H1 (cell line): ENCODE measurements around the gene PNISR. TPM values are rescaled to one million over a fixed set of nuclear protein-coding genes. Genes with fewer than 3 reads are reported as not detected.

ENCODE experiments used
- CTCF ChIA-PET: fragments of 300-600 bp; sonication (Branson Sonifier 250); formaldehyde crosslinking; loops from one replicate; lab custom pipeline; 2021; ENCODE audit not compliant: partially characterized antibody; lab: Charles Lee
- POLR2A ChIA-PET: fragments of 300-600 bp; sonication (Branson Sonifier 250); formaldehyde crosslinking; loops from one replicate; lab custom pipeline; 2021; ENCODE audit warnings: inconsistent platforms; ENCODE audit not compliant: partially characterized antibody; lab: Charles Lee
- DNase-seq, 2 experiments: peaks; one replicate each; pipeline versions ENCODE4 v3.0.0 to v3.0.0-alpha.2; 2010 to 2022; ENCODE audit warnings: low spot score in 2 of 2, low read depth in 1 of 2, mixed read lengths in 1 of 2
- FAIRE-seq: peaks from 2 replicates; lab custom pipeline; 2011; peaks lifted over from hg19 to GRCh38; lab: Jason Lieb, UNC
- H2AFZ ChIP-seq: 2 replicates; pipeline ENCODE4 v1.8.1; 2012; ENCODE audit warnings: low read length, inconsistent platforms
- H2AK5ac ChIP-seq: 2 replicates; pipeline ENCODE4 v1.6.1; 2013; ENCODE audit warnings: low read depth, low read length
- H2BK120ac ChIP-seq: replicated peaks from 2 replicates; pipeline ENCODE3; 2013; ENCODE audit warnings: low read depth, low read length, inconsistent platforms
- H2BK12ac ChIP-seq: 2 replicates; pipeline ENCODE4 v1.6.1; 2013; ENCODE audit warnings: low read depth, low read length
- H2BK15ac ChIP-seq: 2 replicates; pipeline ENCODE4 v1.6.1; 2013; ENCODE audit warnings: low read length
- H2BK20ac ChIP-seq: 2 replicates; pipeline ENCODE4 v1.6.1; 2013; ENCODE audit warnings: low read length
- H2BK5ac ChIP-seq: 2 replicates; pipeline ENCODE4 v1.6.1; 2013; ENCODE audit warnings: low read depth, low read length
- H3K14ac ChIP-seq: 2 replicates; pipeline ENCODE4 v1.6.1; 2013; ENCODE audit warnings: inconsistent platforms; ENCODE audit not compliant: insufficient read length
- H3K18ac ChIP-seq: 2 replicates; pipeline ENCODE4 v1.6.1; 2013; ENCODE audit warnings: low read length; ENCODE audit errors: extremely low read depth
- H3K23ac ChIP-seq: 2 replicates; pipeline ENCODE4 v1.6.1; 2013; ENCODE audit warnings: inconsistent platforms; ENCODE audit not compliant: insufficient read length
- H3K23me2 ChIP-seq: 2 replicates; pipeline ENCODE4 v1.6.1; 2013; ENCODE audit warnings: low read depth, low read length
- H3K27ac ChIP-seq: 2 replicates; pipeline ENCODE4 v1.6.1; 2011; ENCODE audit warnings: low read depth, low read length, inconsistent platforms
- H3K27me3 ChIP-seq, 4 experiments: replicated peaks in 1 of 4; 1 replicate in 1 of 4; 2 replicates in 3 of 4; pipeline versions ENCODE4 v1.6.1 to v1.8.1; 2011 to 2013; ENCODE audit warnings: low read length in 3 of 4, mild to moderate bottlenecking in 3 of 4, inconsistent platforms in 2 of 4, mixed read lengths in 2 of 4, moderate library complexity in 1 of 4; ENCODE audit not compliant: control insufficient read depth in 3 of 4, insufficient read depth in 3 of 4; ENCODE audit errors: extremely low read depth in 1 of 4
- H3K36me3 ChIP-seq, 4 experiments: 2 replicates each; pipeline versions ENCODE4 v1.6.1 to v1.8.1; 2011 to 2013; ENCODE audit warnings: mild to moderate bottlenecking in 4 of 4, low read length in 3 of 4, moderate library complexity in 2 of 4, control low read depth in 1 of 4, inconsistent platforms in 1 of 4; ENCODE audit not compliant: insufficient read depth in 4 of 4, control insufficient read depth in 2 of 4
- H3K4ac ChIP-seq: replicated peaks from 2 replicates; pipeline ENCODE3; 2013; ENCODE audit warnings: low read length, low read depth, mixed read lengths, inconsistent platforms; ENCODE audit not compliant: insufficient read length
- H3K4me1 ChIP-seq, 4 experiments: replicated peaks in 1 of 4; 1 replicate in 1 of 4; 2 replicates in 3 of 4; pipeline versions ENCODE4 v1.6.1 to v1.8.1; 2011 to 2013; ENCODE audit warnings: low read length in 3 of 4, inconsistent platforms in 2 of 4, mixed read lengths in 1 of 4; ENCODE audit not compliant: insufficient read depth in 4 of 4, control insufficient read depth in 3 of 4
- H3K4me2 ChIP-seq, 2 experiments: 2 replicates each; pipeline versions ENCODE4 v1.6.1 to v1.8.1; 2011 to 2013; ENCODE audit warnings: low read depth in 2 of 2, low read length in 2 of 2, control low read depth in 1 of 2, inconsistent platforms in 1 of 2, mild to moderate bottlenecking in 1 of 2; ENCODE audit not compliant: insufficient read depth in 1 of 2
- H3K4me3 ChIP-seq, 4 experiments: fragments of 200-600, 300-600 bp in 1 of 4; sonication (generic), shearing (Covaris generic), sonication (Bioruptor Twin) in 1 of 4; 2 replicates each; pipeline versions ENCODE4 v1.5.1 to v1.8.1; 2011 to 2016; ENCODE audit warnings: low read length in 4 of 4, low read depth in 3 of 4, control low read depth in 2 of 4, inconsistent platforms in 2 of 4, mild to moderate bottlenecking in 2 of 4, mixed read lengths in 1 of 4, moderate library complexity in 1 of 4; ENCODE audit not compliant: insufficient read depth in 2 of 4; ENCODE audit errors: extremely low read depth in 1 of 4
- H3K56ac ChIP-seq: replicated peaks from 2 replicates; pipeline ENCODE3; 2013; ENCODE audit warnings: low read depth, mild to moderate bottlenecking, mixed read lengths, low read length, inconsistent platforms; ENCODE audit not compliant: insufficient read length
- H3K79me1 ChIP-seq: 2 replicates; pipeline ENCODE4 v1.6.1; 2013; ENCODE audit warnings: low read depth, low read length, control low read depth
- H3K79me2 ChIP-seq, 2 experiments: 2 replicates each; pipeline versions ENCODE4 v1.6.1 to v1.8.1; 2012 to 2013; ENCODE audit warnings: low read length in 2 of 2, mild to moderate bottlenecking in 2 of 2, inconsistent platforms in 1 of 2; ENCODE audit not compliant: insufficient read depth in 2 of 2, control insufficient read depth in 1 of 2
- H3K9ac ChIP-seq, 4 experiments: replicated peaks in 1 of 4; 1 replicate in 1 of 4; 2 replicates in 3 of 4; pipeline versions ENCODE4 v1.6.1 to v1.8.1; 2011 to 2013; ENCODE audit warnings: low read depth in 3 of 4, low read length in 3 of 4, control low read depth in 2 of 4, mild to moderate bottlenecking in 2 of 4, moderate library complexity in 2 of 4, inconsistent platforms in 1 of 4; ENCODE audit errors: extremely low read depth in 1 of 4
- H3K9me3 ChIP-seq, 2 experiments: 2 replicates each; pipeline versions ENCODE4 v1.6.1 to v1.8.1; 2012 to 2013; ENCODE audit warnings: mild to moderate bottlenecking in 2 of 2, moderate library complexity in 2 of 2, control low read depth in 1 of 2, inconsistent platforms in 1 of 2, low read depth in 1 of 2, low read length in 1 of 2, mixed read lengths in 1 of 2; ENCODE audit not compliant: insufficient read depth in 2 of 2
- H4K20me1 ChIP-seq, 2 experiments: replicated peaks in 1 of 2; 2 replicates each; pipeline versions ENCODE3 to v1.8.1; 2011 to 2013; ENCODE audit warnings: inconsistent platforms in 2 of 2, low read length in 2 of 2, mild to moderate bottlenecking in 1 of 2; ENCODE audit not compliant: insufficient read depth in 2 of 2, control insufficient read depth in 1 of 2
- H4K5ac ChIP-seq: 2 replicates; pipeline ENCODE4 v1.6.1; 2013; ENCODE audit warnings: low read length, low read depth, mixed read lengths, inconsistent platforms; ENCODE audit not compliant: insufficient read length
- H4K8ac ChIP-seq: 2 replicates; pipeline ENCODE4 v1.8.0; 2013; ENCODE audit warnings: mild to moderate bottlenecking, moderate library complexity, low read length, inconsistent platforms; ENCODE audit not compliant: insufficient read depth; ENCODE audit errors: extremely low read depth
- H4K91ac ChIP-seq: replicated peaks from 2 replicates; pipeline ENCODE3; 2013; ENCODE audit warnings: low read length, mixed read lengths, inconsistent platforms; ENCODE audit not compliant: insufficient read length
- ATF2 ChIP-seq: IDR thresholded peaks from 2 replicates; pipeline ENCODE4 v1.6.1; 2012; ENCODE audit warnings: low read length, inconsistent platforms
- FOSL1 ChIP-seq: IDR thresholded peaks from 2 replicates; pipeline ENCODE4 v1.6.1; 2011; ENCODE audit warnings: mild to moderate bottlenecking, low read depth, low read length, moderate library complexity; ENCODE audit not compliant: insufficient read depth
- RBBP5 ChIP-seq: IDR thresholded peaks from 2 replicates; pipeline ENCODE4 v1.7.1; 2012; ENCODE audit warnings: low read depth, mild to moderate bottlenecking, inconsistent platforms, low read length, moderate library complexity, borderline replicate concordance
- WGBS, 2 experiments: shearing (Covaris generic) in 1 of 2; methylation state at CpG; one replicate each; pipeline versions ENCODE4 v1.1.6 to v1.1.7; 2013 to 2015; ENCODE audit warnings: low lambda C conversion rate in 2 of 2, mixed read lengths in 2 of 2, inconsistent platforms in 1 of 2, low coverage in 1 of 2, missing lambda C conversion rate in 1 of 2; ENCODE audit not compliant: insufficient replicate concordance in 2 of 2, insufficient coverage in 1 of 2, insufficient read length in 1 of 2; ENCODE audit errors: extremely low coverage in 1 of 2, missing lambda C conversion rate in 1 of 2; 5-methylcytosine and 5-hydroxymethylcytosine counted together
- polyA plus RNA-seq, 7 experiments: library from polyadenylated mRNA; depleted of rRNA in 3 of 7; stranded (reverse) in 5 of 7; unstranded in 2 of 7; fragments of >200 nt in 5 of 7; fragments of 200-250 nt in 2 of 7; gene quantifications; 1 replicate in 5 of 7; 2 replicates in 1 of 7; 4 replicates in 1 of 7; pipeline versions ENCODE4 v1.2.1 to v1.2.3, GENCODE V29; 2011 to 2013; ENCODE audit warnings: missing spikeins in 2 of 7, mixed read lengths in 2 of 7
- total RNA-seq: library from RNA; stranded (reverse); fragmentation: NEBNext Ultra II Directional; extraction: Animal tissue kit (Norgen Biotek cat#: 25700); gene quantifications from 2 replicates; pipeline ENCODE4 v1.2.1, GENCODE V29; 2021

Gene PNISR
- total and polyA plus RNA-seq, 2 of the 8 experiments (the other 6 are each of a cell fraction or from before 2014, with no cell fraction given) = 41.1 to 134 TPM

- TF ChIP-seq RBBP5 (no peak), FOSL1 (no peak), ATF2 (no peak)
- no peak overlapping the region for H3K23ac ChIP-seq
- H2BK12ac ChIP-seq = no peak overlapping the region
- peaks cover 32 to 83% of the 10 kb centered on the region in 2 experiments for H3K79me2 ChIP-seq
- H3K36me3 ChIP-seq = peaks cover 0 to 15% (median 0%) of the 10 kb centered on the region in 4 experiments; a peak in 2 of 8 replicates
- H3K79me1 ChIP-seq = no peaks in the 10 kb centered on the region
- peaks cover 14 to 20% of the 10 kb centered on the region in 2 experiments for H4K20me1 ChIP-seq
- H2BK120ac ChIP-seq = no peak overlapping the region
- H3K27me3 ChIP-seq = no peaks in the 10 kb centered on the region
- no peak overlapping the region for H2BK5ac ChIP-seq
- DNase-seq (no peak), FAIRE-seq (no peak)
- no peak overlapping the region for H3K56ac ChIP-seq
- no peak overlapping the region for H2BK15ac ChIP-seq
- no peak overlapping the region for H3K9ac ChIP-seq
- no peak overlapping the region for H3K18ac ChIP-seq
- H4K8ac ChIP-seq = no peak overlapping the region
- no peak overlapping the region for H3K4ac ChIP-seq
- peak overlapping the region in 1 of 4 experiments; percentile 79; a peak in 1 of 8 replicates for H3K4me3 ChIP-seq
- CTCF ChIA-PET = interaction anchor here (0.6 to 3.4 kb wide), 7 partner anchors 11 to 486 kb away, joined by 3 to 11 read pairs (median 6); no protein-coding TSS in a partner anchor
- no peaks in the 10 kb centered on the region for H3K9me3 ChIP-seq
- WGBS, 2 experiments = 91% methylated on average over 6 of the region's 6 CpGs; no CpG with 5 or more reads in 1 of the 2 experiments
- H4K5ac ChIP-seq = no peak overlapping the region
- POLR2A ChIA-PET = interaction anchor here (0.6 to 6.5 kb wide), 7 partner anchors 8 to 183 kb away, joined by 3 to 79 read pairs (median 4); partner anchors contain the start of genes COQ3 and PRDM13
- H4K91ac ChIP-seq = no peak overlapping the region
- no peak overlapping the region for H2AK5ac ChIP-seq
- peaks cover 8% of the 10 kb centered on the region; the same call in 1 of the 2 replicates for H3K23me2 ChIP-seq
- peaks cover 0 to 11% (median 5%) of the 10 kb centered on the region in 4 experiments; a peak in 4 of 7 replicates for H3K4me1 ChIP-seq
- no peak overlapping the region for H2AFZ ChIP-seq
- no peak overlapping the region for H3K27ac ChIP-seq
- no peak overlapping the region for H3K14ac ChIP-seq
- H2BK20ac ChIP-seq = no peak overlapping the region
- H3K4me2 ChIP-seq = peak overlapping the region in 1 of 2 experiments; percentile 63; a peak in 1 of 4 replicates
These were observed 2.2 kb downstream of the PNISR start for GRCh38 chr6:99422912-99423311.
